ENCODE results near the gene SLAMF6. TPM values are rescaled to one million over a fixed set of nuclear protein-coding genes. Genes with fewer than 3 reads are reported as not detected.
"Not testable (repeated sequence)": the region's sequence is repeated elsewhere in the genome, so short reads cannot be mapped to it uniquely, and the experiment has no call there.

SLAMF6 gene
- polyA plus RNA-seq (ENCODE audit: insufficient read length in 4 of 4) = under 1 TPM; 0.06 to 0.37 (median 0.15) TPM

DNA sequence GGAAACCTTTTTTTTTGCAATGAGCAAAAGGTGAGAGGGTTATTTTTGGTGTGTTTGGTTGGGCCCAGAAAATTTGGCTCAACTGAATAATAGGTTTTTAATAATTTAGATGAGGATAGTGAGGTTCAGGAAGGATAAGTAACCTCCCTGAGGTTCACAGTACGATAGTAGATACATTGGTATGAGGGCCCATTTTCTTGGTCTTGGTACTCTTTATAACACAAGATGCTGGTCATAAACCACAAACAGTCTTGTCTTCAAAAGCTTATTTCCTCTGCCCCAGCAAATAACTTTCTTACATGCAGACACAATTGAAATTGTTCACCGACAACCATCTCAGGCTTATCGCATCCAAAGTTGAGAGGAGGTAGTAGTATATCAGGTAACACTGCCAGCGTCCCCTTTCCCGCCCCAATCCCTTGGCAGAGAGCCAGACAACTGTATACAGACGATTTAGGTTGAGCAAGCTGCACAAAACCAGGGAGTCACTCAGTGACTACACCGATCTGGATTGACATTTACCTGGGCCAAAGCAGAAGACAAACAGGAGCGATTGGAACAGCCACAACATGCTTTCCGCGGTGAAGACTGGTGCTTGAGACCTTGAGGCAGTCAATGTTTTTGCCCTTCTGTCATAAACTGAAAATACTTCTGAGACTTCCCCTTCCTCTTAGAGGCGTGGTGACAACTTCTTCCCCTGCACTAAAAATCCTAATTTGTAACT, at the start of gene SLAMF6:
TSS of gene SLAMF6 (minus strand) at position 634 of the 724 bp plus-strand sequence. CDS start at position 571, 63 bp downstream.
- DNase-seq (ENCODE audit: low read depth in 4 of 4, low spot score in 3 of 4) = no peak

DNA sequence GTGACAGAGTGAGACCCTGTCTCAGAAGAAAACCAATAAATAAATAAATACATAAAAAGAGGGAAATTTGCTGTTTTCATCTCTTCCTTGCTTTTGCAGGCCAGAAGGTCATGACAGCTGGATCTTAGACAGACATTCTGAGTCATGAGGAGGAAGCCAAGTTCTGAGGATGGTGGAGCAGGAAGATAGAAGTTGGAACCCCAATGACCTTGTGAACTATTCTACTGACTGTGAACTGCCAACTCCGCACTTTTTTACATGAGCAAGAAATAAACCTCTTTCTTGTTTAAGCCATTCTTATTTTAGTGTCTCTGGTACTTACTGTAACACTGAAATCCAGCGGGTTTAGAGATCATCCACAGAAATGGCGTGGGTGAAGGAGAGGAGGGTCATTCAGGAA, 47.8 kb upstream of the SLAMF6 start:
- no peak for DNase-seq (ENCODE audit: low read depth in 4 of 4, low spot score in 3 of 4)

DNA sequence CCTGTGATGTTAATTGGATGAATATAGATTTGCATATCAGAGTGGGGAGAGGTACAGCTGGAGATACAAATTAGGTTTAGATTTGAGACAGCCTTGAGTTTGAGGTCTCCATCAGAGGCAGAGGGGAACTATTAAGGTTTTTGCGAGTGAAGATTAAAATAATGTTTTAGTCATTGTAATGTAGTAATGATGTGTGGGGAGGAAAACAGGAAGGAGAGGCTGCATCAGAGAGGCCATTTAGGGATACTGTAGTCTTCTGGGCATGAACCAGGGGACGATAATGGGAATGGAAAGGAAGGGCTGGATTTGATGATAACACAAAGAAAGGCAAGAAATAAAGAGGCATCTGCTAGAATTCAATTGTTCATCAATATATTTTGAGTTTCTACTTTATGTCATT, 46.8 kb upstream of the SLAMF6 start:
- no peak for DNase-seq (ENCODE audit: low read depth in 4 of 4, low spot score in 3 of 4)

DNA sequence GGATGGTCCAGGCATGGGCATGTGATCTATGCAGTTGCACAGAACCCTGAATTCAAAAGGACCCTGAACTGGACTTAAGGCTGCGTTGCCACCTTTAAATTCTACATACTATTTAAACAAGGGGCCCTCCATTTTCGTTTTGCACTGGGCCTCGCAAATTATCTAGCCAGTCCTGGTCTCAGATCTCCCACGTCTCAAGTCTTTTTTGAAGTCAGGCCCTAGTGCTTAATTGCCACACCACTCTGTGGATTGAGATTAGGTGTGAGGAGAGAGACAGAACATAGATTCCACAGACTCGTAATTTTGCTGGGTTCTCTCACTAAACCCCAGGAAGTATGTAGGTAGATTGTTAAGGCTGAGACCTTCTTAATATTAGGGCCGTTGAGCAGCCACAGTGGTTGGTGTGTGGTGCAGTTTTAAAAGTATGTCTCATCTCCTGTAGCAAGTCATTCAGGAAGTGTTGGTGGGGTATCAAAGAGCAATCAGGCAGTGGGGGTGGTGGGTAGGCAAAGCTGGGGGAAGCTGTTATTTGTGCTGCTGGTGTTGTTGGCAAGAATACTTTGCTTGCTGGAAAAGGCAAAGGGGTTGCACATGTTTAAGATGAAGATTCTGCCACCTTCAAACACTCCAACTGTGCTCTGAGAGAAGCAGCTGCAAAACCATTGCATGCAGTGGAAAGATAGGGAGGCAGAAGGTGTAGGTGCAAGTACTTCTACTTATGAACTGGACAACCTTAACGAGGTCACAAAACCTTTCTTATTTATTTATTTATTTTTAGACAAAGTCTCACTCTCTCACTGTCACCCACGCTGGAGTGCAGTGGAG, 45.0 kb upstream of the SLAMF6 start:
- DNase-seq (ENCODE audit: low read depth in 4 of 4, low spot score in 3 of 4) = no peak

DNA sequence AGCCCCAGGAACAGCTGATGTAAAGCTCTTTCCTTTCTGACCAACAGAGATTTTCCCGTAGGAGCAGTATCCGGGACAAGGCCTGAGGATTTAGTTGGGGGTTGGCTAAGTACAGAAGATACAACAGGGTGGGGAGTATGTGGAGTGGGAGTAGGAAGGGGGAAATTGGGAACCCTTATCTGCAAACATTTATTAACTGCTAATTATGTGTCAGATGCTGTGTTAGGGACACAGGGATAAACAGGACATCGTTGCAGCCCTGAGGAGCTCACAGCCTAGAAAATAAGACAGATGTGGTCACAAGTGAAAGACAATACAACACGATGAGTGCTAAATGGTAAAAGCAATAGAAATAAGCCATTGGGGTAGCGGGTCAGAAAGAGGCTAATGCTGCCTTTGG, 44.3 kb upstream of the SLAMF6 start:
- DNase-seq (ENCODE audit: low read depth in 4 of 4, low spot score in 3 of 4) = no peak

DNA sequence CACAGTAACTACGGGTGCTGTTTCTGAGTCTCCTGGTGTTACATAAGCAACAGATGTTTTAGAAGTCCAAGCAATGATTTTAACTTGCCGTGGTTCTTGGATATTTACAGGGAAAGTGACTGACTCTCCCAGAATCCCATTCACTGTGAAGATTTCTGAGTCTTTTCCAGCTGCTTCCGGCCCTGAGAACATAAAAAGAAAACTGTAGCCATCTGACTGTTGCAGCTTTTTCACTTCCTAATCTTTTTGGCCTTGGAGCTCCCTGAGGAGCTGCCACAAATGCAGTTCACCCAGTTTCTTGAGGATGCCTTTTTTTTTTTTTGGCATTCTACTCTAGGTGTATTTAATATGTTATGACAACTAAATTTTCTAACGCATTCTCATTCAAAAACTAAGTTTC, 42.5 kb upstream of the SLAMF6 start:
- DNase-seq (ENCODE audit: low read depth in 4 of 4, low spot score in 3 of 4) = no peak

DNA sequence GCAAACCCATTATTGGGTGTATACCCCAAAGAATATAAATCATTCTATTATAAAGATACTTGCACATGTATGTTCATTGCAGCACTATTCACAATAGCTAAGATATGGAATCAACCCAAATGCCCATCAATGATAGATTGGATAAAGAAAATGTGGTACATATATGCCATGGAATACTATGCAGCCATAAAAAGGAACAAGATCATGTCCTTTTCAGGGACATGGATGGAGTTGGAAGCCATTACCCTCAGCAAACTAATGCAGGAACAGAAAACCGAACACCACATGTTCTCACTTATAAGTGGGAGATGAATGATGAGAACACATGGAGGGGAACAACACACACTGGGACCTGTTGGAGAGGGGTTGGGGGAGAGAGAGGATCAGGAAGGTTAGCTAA, 40.2 kb upstream of the SLAMF6 start:
- DNase-seq (ENCODE audit: low read depth in 4 of 4, low spot score in 3 of 4) = not testable (repeated sequence)

DNA sequence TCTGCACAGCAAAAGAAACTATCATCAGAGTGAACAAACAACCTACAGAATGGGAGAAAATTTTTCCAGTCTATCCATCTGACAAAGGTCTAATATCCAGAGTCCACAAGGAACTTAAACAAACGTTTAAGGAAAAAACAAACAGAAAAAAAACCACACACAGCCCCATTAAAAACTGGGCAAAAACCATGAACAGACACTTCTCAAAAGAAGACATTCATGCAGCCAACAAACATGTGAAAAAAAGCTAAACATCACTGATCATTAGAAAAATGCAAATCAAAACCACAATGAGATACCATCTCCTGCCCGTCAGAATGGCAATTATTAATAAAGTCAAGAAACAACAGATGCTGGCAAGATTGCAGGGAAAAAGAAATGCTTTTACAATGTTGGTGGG, 39.7 kb upstream of the SLAMF6 start:
- not testable (repeated sequence) for DNase-seq (ENCODE audit: low read depth in 4 of 4, low spot score in 3 of 4)

DNA sequence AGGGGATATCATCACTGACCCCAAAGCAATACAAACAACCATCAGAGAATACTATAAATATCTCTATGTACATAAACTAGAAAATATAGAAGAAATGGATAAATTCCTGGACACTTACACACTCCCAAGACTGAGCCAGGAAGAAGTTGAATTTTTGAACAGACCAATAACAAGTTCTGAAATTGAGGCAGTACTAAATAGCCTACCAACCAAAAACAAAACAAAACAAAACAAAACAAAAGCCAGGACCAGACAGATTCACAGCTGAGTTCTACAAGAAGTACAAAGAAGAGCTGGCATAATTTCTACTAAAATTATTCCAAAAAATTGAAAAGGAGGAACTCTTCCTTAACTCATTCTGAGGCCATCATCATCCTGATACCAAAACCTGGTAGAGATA, 37.8 kb upstream of the SLAMF6 start:
- DNase-seq (ENCODE audit: low read depth in 4 of 4, low spot score in 3 of 4) = no peak

DNA sequence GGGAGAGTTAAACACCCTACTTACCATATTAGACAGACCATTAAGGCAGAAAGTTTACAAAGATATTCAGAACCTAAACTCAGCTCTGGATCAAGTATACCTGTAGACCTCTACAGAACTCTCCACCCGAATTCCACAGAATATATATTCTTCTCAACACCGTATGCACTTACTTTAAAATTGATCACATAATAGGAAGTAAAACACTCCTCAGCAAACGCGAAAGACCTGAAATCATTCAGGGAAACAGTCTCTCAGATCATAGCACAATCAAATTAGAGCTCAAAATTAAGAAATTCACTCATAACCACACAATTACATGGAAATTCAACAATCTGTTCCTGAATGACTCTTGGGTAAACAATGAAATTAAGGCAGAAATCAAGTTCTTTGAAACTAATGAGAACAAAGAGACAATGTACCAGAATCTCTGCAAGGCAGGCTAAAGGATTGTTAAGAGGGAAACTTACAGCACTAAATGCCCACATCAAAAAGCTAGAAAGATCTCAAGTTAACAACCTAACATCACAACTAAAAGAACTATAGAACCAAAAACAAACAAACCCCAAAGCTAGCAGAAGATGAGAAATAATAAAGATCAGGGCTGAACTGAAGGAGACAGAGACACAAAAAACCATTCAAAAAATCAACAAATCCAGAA, 37.1 kb upstream of the SLAMF6 start:
- no peak for DNase-seq (ENCODE audit: low read depth in 4 of 4, low spot score in 3 of 4)

DNA sequence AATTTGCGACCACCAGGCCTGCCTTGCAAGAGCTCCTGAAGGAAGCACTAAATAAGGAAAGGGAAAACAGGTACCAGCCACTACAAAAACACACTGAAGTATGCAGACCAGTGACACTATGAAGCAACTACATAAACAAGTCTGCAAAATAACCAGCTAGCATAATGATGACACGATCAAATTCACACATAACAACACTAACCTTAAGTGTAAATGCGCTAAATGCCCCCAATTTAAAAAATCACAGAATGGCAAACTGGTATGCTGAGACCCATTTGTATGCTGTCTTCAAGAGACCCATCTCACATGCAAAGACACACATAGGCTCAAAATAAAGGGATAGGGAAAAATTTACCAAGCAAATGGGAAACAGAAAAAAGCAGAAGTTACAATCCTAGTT, 36.4 kb upstream of the SLAMF6 start:
- DNase-seq (ENCODE audit: low read depth in 4 of 4, low spot score in 3 of 4) = not testable (repeated sequence)

DNA sequence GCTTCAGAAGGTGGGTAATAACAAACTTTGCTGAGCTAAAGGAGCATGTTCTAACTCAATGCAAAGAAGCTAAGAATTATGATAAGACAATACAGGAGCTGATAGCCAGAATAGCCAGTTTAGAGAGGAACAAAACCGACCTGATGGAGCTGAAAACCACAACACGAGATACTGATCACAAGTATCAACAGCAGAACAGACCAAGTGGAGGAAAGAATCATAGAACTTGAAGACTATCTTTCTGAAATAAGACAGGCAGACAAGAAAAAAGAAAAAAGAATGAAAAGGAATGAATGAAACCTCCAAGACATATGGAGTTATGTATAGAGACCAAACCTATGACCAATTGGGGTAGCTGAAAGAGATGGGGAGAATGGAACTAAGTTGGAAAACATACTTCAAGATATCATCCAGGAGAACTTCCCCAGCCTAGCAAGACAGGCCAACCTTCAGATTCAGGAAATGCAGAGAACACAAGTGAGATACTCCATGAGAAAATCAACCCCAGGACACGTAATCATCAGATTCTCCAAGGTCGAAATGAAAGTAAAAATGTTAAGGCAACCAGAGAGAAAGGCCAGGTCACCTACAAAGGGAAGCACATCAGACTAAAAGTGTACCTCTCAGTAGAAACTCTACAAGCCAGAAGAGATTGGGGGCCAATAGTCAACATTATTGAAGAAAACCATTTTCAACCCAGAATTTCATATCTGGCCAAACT, 35.8 kb upstream of the SLAMF6 start:
- no peak for DNase-seq (ENCODE audit: low read depth in 4 of 4, low spot score in 3 of 4)

DNA sequence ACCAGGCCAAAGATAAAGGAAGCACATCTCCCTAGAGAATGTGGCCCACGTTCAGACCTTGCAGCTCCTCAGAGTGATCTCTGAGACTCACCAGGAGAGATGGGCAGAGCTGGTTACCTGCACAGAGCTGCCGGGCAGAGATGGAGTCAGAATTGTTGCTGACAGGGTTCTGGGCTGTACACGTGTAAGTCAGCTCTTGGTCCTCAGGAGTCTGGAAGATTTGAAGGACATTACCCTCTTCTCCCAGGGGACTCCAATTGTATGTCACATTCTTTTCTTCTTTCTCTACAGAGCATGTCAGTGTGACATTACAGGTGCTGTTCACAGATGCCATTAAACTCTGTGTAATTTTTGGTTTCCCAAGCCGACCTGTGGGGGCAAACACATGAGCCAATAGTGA, 30.7 kb upstream of the SLAMF6 start:
- no peak for DNase-seq (ENCODE audit: low read depth in 4 of 4, low spot score in 3 of 4)

DNA sequence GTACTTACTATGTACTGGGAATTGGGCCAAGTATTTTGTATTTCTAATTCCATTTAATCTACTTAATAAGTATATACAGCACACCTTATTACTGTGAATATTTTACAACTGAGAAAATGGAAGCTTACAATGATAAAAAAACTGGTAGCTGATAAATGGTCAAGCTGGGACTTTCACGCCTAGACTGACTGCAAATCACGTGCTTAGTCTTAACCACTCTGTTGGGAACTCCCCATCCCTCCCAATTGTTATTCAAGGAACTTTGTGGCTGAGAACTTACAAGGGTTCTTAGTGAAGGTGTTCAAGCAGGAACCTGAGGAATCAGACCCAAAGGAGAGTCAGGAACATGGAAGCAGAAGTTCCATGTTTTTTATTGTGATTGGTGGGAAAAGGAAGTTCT, 29.4 kb upstream of the SLAMF6 start:
- no peak for DNase-seq (ENCODE audit: low read depth in 4 of 4, low spot score in 3 of 4)

DNA sequence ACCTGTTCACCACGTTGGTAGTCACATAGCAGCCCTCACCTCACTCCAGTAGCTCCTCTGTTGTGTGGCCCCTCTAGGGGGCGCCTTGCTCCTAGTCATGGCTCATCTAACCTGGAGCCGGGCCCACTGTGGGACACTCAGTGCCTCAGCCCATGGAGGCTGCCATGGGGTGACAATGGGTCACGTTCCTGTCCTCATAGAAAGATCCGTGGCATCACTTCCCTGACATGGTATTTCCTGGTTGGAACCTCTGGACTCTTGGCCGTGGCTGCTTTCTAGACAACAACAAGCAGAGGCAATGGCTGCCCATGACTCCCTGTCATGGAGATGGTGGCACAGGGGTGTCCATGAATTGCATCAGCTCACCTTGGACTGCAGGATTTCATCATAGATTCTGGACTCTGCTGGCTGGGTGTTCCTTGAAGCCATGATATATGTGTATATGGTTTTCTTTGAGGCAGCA, 27.5 kb upstream of the SLAMF6 start:
- no peak for DNase-seq (ENCODE audit: low read depth in 4 of 4, low spot score in 3 of 4)

DNA sequence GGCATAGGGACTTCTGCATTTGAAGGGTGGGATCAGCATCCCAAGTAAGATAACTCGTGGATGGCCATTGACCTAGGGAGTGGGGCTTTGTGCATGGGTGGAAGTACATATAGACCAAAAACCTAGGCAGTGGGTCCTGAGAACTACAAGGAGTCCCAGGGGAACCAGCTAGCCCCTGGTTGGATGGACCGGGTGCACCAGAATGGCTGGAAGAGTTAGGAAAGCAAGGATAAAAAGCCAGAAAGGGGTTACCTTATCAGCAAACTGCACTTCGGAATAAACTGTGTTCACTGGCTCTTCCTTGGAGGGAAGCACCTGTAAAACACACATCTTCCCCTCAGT, 26.6 kb upstream of the SLAMF6 start:
- DNase-seq (ENCODE audit: low read depth in 4 of 4, low spot score in 3 of 4) = no peak

DNA sequence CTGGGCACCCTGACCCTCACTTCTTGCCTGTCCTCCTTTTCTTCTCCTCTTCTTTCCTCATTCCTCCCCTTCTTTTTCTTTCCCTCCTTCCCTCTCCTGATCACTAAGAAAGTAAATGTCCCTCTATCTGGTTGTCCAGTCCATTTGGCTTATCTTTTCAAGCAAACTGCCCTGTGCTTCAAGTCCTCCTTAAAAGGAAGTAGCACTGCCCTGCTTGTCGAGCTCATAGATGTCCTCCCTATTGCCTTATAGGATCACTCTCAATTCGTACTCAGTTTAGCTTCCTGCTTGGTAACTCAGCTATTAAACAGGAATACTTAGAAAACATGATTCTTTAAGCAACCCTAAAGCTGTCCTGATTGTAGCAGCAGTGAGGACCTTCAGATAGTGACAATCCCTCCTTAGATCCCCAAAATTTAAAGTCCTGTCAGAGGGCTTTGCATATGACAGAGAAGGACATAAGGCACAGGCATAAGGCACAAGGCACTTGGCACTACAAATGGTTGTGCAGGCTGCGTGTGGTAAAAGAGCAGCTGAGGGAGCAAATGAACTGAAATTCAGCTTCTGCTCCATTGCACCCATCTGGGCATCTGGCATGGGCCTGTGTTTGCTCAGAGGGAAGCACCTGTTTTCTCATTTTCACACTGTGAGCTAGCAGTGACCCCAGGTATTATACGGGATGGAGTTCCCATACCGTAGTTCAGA, 26.1 kb upstream of the SLAMF6 start:
- DNase-seq (ENCODE audit: low read depth in 4 of 4, low spot score in 3 of 4) = no peak

DNA sequence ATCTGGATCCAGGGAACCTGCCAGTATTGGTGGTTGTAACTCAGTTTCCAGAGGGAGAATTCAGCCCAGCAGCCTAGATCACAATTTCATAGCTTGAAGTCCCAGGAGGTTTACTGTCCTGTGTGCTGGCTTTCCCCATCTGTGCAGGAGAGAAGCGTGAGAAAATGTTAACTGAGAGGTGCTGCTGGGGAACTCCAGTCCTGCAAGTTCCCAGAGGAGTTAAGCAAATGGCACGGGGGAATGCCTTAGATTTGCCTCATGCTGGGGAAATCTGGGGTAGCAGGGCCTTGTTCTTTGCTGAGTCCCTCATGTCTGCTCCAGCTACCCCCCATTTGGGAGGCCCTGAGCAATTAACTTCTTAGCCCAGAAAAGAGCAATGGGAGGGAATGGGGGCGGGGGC, 25.1 kb upstream of the SLAMF6 start:
- no peak for DNase-seq (ENCODE audit: low read depth in 4 of 4, low spot score in 3 of 4)

DNA sequence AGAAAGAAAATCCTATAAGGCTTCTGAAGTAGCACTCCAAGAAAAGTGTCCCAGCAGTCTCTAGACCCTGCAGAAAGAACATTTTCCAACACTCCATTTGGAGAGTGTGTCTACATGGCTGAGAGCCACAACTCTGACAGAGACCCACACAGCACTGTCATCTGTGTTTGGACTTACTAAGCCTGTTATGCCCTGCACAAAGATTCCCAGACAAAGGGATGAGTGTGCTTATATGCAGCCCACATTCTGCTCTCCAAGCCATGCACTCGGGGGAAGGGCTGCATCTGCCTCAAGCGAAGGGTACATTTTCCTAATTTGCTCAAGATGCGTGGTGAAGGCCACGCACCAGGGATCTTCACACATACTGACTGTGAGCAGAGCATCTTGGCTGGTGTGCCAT, 24.4 kb upstream of the SLAMF6 start:
- DNase-seq (ENCODE audit: low read depth in 4 of 4, low spot score in 3 of 4) = no peak

DNA sequence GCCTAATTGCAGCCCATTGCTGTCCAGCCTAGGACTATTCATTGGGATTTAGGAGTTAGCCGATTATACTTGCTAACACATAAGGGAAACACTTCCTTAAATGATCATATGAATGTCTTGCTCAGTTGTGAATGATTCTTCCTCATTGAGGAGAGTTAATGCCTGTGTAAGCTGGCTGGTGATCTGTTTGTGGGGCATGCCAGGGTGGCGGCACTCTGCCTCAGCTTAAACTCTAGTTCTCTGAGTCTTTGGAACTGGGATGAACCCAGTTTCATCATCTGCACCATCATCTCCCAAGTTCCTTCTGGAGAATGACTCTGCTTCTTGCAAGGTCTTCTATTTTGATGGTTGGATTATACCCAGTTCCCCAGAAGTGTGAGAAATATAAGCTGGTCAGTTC, 23.9 kb upstream of the SLAMF6 start:
- no peak for DNase-seq (ENCODE audit: low read depth in 4 of 4, low spot score in 3 of 4)

Measured in left renal pelvis (tissue), 4 donors.